Measurements from ENCODE around the gene PRR14.

Gene PRR14

GRCh38 chr16:30628628-30629540 is 21.9 kb upstream of the PRR14 start (continued):
- TF ChIP-seq INSM2 (tag by site-specific recombination; IDR thresholded peaks at IDR 0.05) (no peak), ZNF18 (tag by site-specific recombination; IDR thresholded peaks at IDR 0.05) (no peak), ZNF488 (tag by site-specific recombination; IDR thresholded peaks at IDR 0.05) (no peak), ZNF548 (tag by site-specific recombination; IDR thresholded peaks at IDR 0.05) (no peak), ZNF335 (tag by site-specific recombination; conservative IDR thresholded peaks at IDR 0.05) (peak; percentile 68), PRDM2 (tag by site-specific recombination; IDR thresholded peaks at IDR 0.05; ENCODE audit: borderline replicate concordance) (no peak), ZNF544 (tag by site-specific recombination; IDR thresholded peaks at IDR 0.05) (no peak), ZNF398 (tag by site-specific recombination; IDR thresholded peaks at IDR 0.05) (no peak), ZNF26 (tag by site-specific recombination; IDR thresholded peaks at IDR 0.05) (no peak), ZBTB11 (tag by site-specific recombination; conservative IDR thresholded peaks at IDR 0.05; ENCODE audit: low read depth) (0 out of 2 replicates have a peak, but pooled peaks have one; percentile 16), GLI4 (tag by site-specific recombination; IDR thresholded peaks at IDR 0.05) (no peak), ZNF280D (tag by site-specific recombination; IDR thresholded peaks at IDR 0.05) (no peak)
- TF ChIP-seq, protein P1, sequence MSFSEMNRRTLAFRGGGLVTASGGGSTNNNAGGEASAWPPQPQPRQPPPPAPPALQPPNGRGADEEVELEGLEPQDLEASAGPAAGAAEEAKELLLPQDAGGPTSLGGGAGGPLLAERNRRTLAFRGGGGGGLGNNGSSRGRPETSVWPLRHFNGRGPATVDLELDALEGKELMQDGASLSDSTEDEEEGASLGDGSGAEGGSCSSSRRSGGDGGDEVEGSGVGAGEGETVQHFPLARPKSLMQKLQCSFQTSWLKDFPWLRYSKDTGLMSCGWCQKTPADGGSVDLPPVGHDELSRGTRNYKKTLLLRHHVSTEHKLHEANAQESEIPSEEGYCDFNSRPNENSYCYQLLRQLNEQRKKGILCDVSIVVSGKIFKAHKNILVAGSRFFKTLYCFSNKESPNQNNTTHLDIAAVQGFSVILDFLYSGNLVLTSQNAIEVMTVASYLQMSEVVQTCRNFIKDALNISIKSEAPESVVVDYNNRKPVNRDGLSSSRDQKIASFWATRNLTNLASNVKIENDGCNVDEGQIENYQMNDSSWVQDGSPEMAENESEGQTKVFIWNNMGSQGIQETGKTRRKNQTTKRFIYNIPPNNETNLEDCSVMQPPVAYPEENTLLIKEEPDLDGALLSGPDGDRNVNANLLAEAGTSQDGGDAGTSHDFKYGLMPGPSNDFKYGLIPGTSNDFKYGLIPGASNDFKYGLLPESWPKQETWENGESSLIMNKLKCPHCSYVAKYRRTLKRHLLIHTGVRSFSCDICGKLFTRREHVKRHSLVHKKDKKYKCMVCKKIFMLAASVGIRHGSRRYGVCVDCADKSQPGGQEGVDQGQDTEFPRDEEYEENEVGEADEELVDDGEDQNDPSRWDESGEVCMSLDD (tag by site-specific recombination; IDR thresholded peaks at IDR 0.05), result no peak
